GM23248 (cell line): ENCODE measurements around the gene PDZD7.

Experiments used
- EZH2 ChIP-seq: fragments of 200-600 bp; sonication (generic); IDR thresholded peaks from 2 replicates; pipeline ENCODE4 v1.6.1; 2018; ENCODE audit warnings: antibody characterized with exemption, mild to moderate bottlenecking; ENCODE audit not compliant: insufficient read depth, poor library complexity, severe bottlenecking
- EZH2phosphoT487 ChIP-seq: fragments of 200-600 bp; sonication (generic); IDR thresholded peaks from 2 replicates; pipeline ENCODE4 v1.6.1; 2018; ENCODE audit warnings: antibody characterized with exemption, moderate library complexity, mild to moderate bottlenecking, low read depth; ENCODE audit not compliant: insufficient read depth

- TF ChIP-seq EZH2phosphoT487 = no peak
- no peak for TF ChIP-seq EZH2
These were observed 67.1 kb downstream of the PDZD7 start for GRCh38 chr10:100963826-100964225.
